K562 (cell line): ENCODE results near the gene CCL2. TPM values are rescaled to one million over a fixed set of nuclear protein-coding genes. Genes with fewer than 3 reads are reported as not detected.

Experiments
- BRF1 ChIP-seq: IDR thresholded peaks from 3 replicates; pipeline ENCODE4 v1.6.1; 2011; ENCODE audit warnings: borderline replicate concordance, mild to moderate bottlenecking; ENCODE audit not compliant: insufficient read length; ENCODE audit errors: extremely low read depth
- EWSR1 ChIP-seq: fragments of 450-650 bp; IDR thresholded peaks from 2 replicates; pipeline ENCODE4 v1.6.1; 2018; ENCODE audit warnings: borderline replicate concordance, mild to moderate bottlenecking, low read depth, moderate library complexity; ENCODE audit not compliant: partially characterized antibody
- GABPB1 ChIP-seq: sonication (generic); formaldehyde crosslinking; IDR thresholded peaks from 2 replicates; pipeline ENCODE4 v1.8.0; 2022; ENCODE audit warnings: mild to moderate bottlenecking, missing genetic modification reagents
- GATA2 ChIP-seq: sonication (generic); formaldehyde crosslinking; IDR thresholded peaks from 2 replicates; pipeline ENCODE4 v1.4.0; 2020; ENCODE audit warnings: mild to moderate bottlenecking, missing genetic modification reagents
- RAD21 ChIP-seq, 2 experiments: fragments of 250-450 bp in 1 of 2; fragments of 450-650 bp in 1 of 2; sonication (Bioruptor Pico) in 1 of 2; formaldehyde crosslinking in 1 of 2; IDR thresholded peaks in 1 of 2; conservative IDR thresholded peaks in 1 of 2; 2 replicates each; pipeline versions ENCODE4 v1.4.0 to v1.8.0; 2020 to 2022; ENCODE audit warnings: mild to moderate bottlenecking in 2 of 2, moderate library complexity in 1 of 2
- SUPT5H ChIP-seq: fragments of 450-650 bp; IDR thresholded peaks from 2 replicates; pipeline ENCODE4 v1.6.1; 2016
- TCF7L2 ChIP-seq: fragments of 150-350 bp; IDR thresholded peaks from 2 replicates; pipeline ENCODE4 v1.6.1; 2016; ENCODE audit warnings: low read depth, mild to moderate bottlenecking, low read length, moderate library complexity
- TEAD1 ChIP-seq, 2 experiments: fragments of 450-650 bp in 1 of 2; sonication (generic) in 1 of 2; formaldehyde crosslinking; IDR thresholded peaks; 2 replicates each; pipeline versions ENCODE4 v1.4.0 to v1.8.0; 2020 to 2022; ENCODE audit warnings: mild to moderate bottlenecking in 2 of 2, missing genetic modification reagents in 1 of 2
- polyA plus RNA-seq, 8 experiments: library from polyadenylated mRNA; depleted of rRNA in 4 of 8; stranded (reverse) in 5 of 8; unstranded in 3 of 8; fragments of >200 nt; fragmentation: Nextera tagmentation in 2 of 8; fragmentation: Illumina TruSeq in 1 of 8; extraction: Ambion mirVana in 2 of 8; extraction: Trizol in 1 of 8; gene quantifications; 2 replicates each; pipeline versions ENCODE4 v1.2.1 to v1.2.3, GENCODE V29; 2011 to 2014; ENCODE audit warnings: inconsistent platforms in 1 of 8, missing spikeins in 1 of 8
- total RNA-seq, 7 experiments: library from RNA; depleted of rRNA in 6 of 7; stranded (reverse); fragments of >200 nt in 6 of 7; fragmentation: Illumina TruSeq in 2 of 7; extraction: Trizol in 2 of 7; gene quantifications; 2 replicates each; pipeline versions ENCODE4 v1.2.1 to v1.2.3, GENCODE V29; 2011 to 2021; ENCODE audit warnings: low replicate concordance in 1 of 7
- TF ChIP-seq, protein P1 (sequence below): sonication (generic); formaldehyde crosslinking; IDR thresholded peaks from 2 replicates; pipeline ENCODE4 v1.8.0; 2022; ENCODE audit warnings: missing genetic modification reagents, mild to moderate bottlenecking, moderate library complexity, borderline replicate concordance
- TF ChIP-seq, protein P2 (sequence below): sonication (generic); formaldehyde crosslinking; IDR thresholded peaks from 2 replicates; pipeline ENCODE4 v1.9.0; 2022; ENCODE audit warnings: mild to moderate bottlenecking, missing genetic modification reagents

CCL2 gene
- total and polyA plus RNA-seq, 9 of the 15 experiments (the other 6 are each of a cell fraction or from before 2014, with no cell fraction given) = 0.54 to 5.4 (median 0.88) TPM

DNA sequence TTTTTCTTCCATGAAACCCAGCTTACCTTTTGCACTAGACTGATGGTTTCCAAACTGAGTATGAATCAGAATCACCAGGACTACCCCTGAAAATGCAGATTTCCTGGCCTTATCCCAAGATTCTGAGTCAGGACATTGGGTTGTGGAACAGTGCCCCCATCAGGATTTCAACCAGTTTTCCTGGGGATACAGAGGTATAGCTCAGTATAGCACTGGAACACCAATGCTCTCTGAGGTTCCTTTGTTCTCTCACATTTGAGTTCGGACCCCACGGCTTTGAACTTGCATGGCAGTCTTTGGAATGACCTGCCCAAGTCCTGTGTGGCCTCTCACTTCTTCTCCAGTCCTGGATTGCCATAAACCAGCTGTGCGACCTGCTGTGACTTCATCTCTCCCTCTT lies 51.4 kb downstream of the CCL2 start (continued):
- TF ChIP-seq, protein P1, sequence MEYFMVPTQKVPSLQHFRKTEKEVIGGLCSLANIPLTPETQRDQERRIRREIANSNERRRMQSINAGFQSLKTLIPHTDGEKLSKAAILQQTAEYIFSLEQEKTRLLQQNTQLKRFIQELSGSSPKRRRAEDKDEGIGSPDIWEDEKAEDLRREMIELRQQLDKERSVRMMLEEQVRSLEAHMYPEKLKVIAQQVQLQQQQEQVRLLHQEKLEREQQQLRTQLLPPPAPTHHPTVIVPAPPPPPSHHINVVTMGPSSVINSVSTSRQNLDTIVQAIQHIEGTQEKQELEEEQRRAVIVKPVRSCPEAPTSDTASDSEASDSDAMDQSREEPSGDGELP = no peak
- no peak for TF ChIP-seq GABPB1 (CRISPR knock-in tag)
- TF ChIP-seq GATA2 (CRISPR knock-in tag) = no peak
- TF ChIP-seq SUPT5H = no peak
- TF ChIP-seq RAD21 (CRISPR knock-in tag; conservative IDR thresholded peaks at IDR 0.05 in 1 of 2, IDR thresholded peaks at IDR 0.05 in 1 of 2) = peak; percentile 65 to 70
- TF ChIP-seq BRF1 = no peak
- TF ChIP-seq TCF7L2 = no peak
- TF ChIP-seq, protein P2, sequence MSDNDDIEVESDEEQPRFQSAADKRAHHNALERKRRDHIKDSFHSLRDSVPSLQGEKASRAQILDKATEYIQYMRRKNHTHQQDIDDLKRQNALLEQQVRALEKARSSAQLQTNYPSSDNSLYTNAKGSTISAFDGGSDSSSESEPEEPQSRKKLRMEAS (CRISPR knock-in tag) = no peak
- no peak for TF ChIP-seq TEAD1 (CRISPR knock-in tag; IDR thresholded peaks at IDR 0.05)
- no peak for TF ChIP-seq EWSR1

Other genes with a start within 250 kb of the CCL2 start
- gene CCL7, start 14.9 kb downstream of the CCL2 start, total RNA-seq (2014; rRNA removed) = not detected in 2 replicates
- gene CCL7, start 14.9 kb downstream of the CCL2 start, total RNA-seq (2014; rRNA removed; fragmentation: Illumina TruSeq; extraction: Trizol) = not detected in 2 replicates
- not detected in 2 replicates for gene CCL7, start 14.9 kb downstream of the CCL2 start, total RNA-seq (2015; rRNA removed; fragmentation: Illumina TruSeq; extraction: Trizol)
- not detected in 2 replicates for gene CCL7, start 14.9 kb downstream of the CCL2 start, total RNA-seq (2021)
- not detected in 2 replicates for gene CCL7, start 14.9 kb downstream of the CCL2 start, polyA plus RNA-seq (2011; rRNA removed)
- not detected in 2 replicates for gene CCL7, start 14.9 kb downstream of the CCL2 start, polyA plus RNA-seq (2014; fragmentation: Illumina TruSeq; extraction: Trizol)
- not detected for gene CCL7, start 14.9 kb downstream of the CCL2 start, polyA plus RNA-seq (2014; fragmentation: Nextera tagmentation; extraction: Ambion mirVana)
- not detected in 2 replicates for gene CCL7, start 14.9 kb downstream of the CCL2 start, polyA plus RNA-seq (2014; rRNA removed)
- gene CCL11, start 30.5 kb downstream of the CCL2 start, total RNA-seq (2014; rRNA removed) = not detected in 2 replicates
- not detected in 2 replicates for gene CCL11, start 30.5 kb downstream of the CCL2 start, total RNA-seq (2014; rRNA removed; fragmentation: Illumina TruSeq; extraction: Trizol)
- not detected in 2 replicates for gene CCL11, start 30.5 kb downstream of the CCL2 start, total RNA-seq (2015; rRNA removed; fragmentation: Illumina TruSeq; extraction: Trizol)
- gene CCL11, start 30.5 kb downstream of the CCL2 start, total RNA-seq (2021) = not detected in 2 replicates
- not detected in 2 replicates for gene CCL11, start 30.5 kb downstream of the CCL2 start, polyA plus RNA-seq (2011; rRNA removed)
- gene CCL11, start 30.5 kb downstream of the CCL2 start, polyA plus RNA-seq (2014; fragmentation: Illumina TruSeq; extraction: Trizol) = not detected in 2 replicates
- gene CCL11, start 30.5 kb downstream of the CCL2 start, polyA plus RNA-seq (2014; fragmentation: Nextera tagmentation; extraction: Ambion mirVana) = not detected
- not detected in 2 replicates for gene CCL11, start 30.5 kb downstream of the CCL2 start, polyA plus RNA-seq (2014; rRNA removed)
- gene CCL8, start 64.2 kb downstream of the CCL2 start, total RNA-seq (2014; rRNA removed) = not detected in 2 replicates
- not detected in 2 replicates for gene CCL8, start 64.2 kb downstream of the CCL2 start, total RNA-seq (2014; rRNA removed; fragmentation: Illumina TruSeq; extraction: Trizol)
- not detected in 2 replicates for gene CCL8, start 64.2 kb downstream of the CCL2 start, total RNA-seq (2015; rRNA removed; fragmentation: Illumina TruSeq; extraction: Trizol)
- gene CCL8, start 64.2 kb downstream of the CCL2 start, total RNA-seq (2021) = not detected in 2 replicates
- gene CCL8, start 64.2 kb downstream of the CCL2 start, polyA plus RNA-seq (2011; rRNA removed) = not detected in 2 replicates
- not detected in 2 replicates for gene CCL8, start 64.2 kb downstream of the CCL2 start, polyA plus RNA-seq (2014; fragmentation: Illumina TruSeq; extraction: Trizol)
- under 1 TPM in 1 of 2 experiments, not detected in 1; 0.06 TPM for gene CCL8, start 64.2 kb downstream of the CCL2 start, polyA plus RNA-seq (2014; fragmentation: Nextera tagmentation; extraction: Ambion mirVana)
- gene CCL8, start 64.2 kb downstream of the CCL2 start, polyA plus RNA-seq (2014; rRNA removed) = not detected in 2 replicates
- gene CCL13, start 101.2 kb downstream of the CCL2 start, total RNA-seq (2014; rRNA removed) = not detected in 2 replicates
- gene CCL13, start 101.2 kb downstream of the CCL2 start, total RNA-seq (2014; rRNA removed; fragmentation: Illumina TruSeq; extraction: Trizol) = not detected in 2 replicates
- not detected in 2 replicates for gene CCL13, start 101.2 kb downstream of the CCL2 start, total RNA-seq (2015; rRNA removed; fragmentation: Illumina TruSeq; extraction: Trizol)
- not detected in 2 replicates for gene CCL13, start 101.2 kb downstream of the CCL2 start, total RNA-seq (2021)
- not detected in 2 replicates for gene CCL13, start 101.2 kb downstream of the CCL2 start, polyA plus RNA-seq (2011; rRNA removed)
- gene CCL13, start 101.2 kb downstream of the CCL2 start, polyA plus RNA-seq (2014; fragmentation: Illumina TruSeq; extraction: Trizol) = not detected in 2 replicates
- not detected for gene CCL13, start 101.2 kb downstream of the CCL2 start, polyA plus RNA-seq (2014; fragmentation: Nextera tagmentation; extraction: Ambion mirVana)
- not detected in 2 replicates for gene CCL13, start 101.2 kb downstream of the CCL2 start, polyA plus RNA-seq (2014; rRNA removed)
- 0.29 TPM in 1 of 2 replicates, not detected in the other for gene CCL1, start 107.9 kb downstream of the CCL2 start, total RNA-seq (2014; rRNA removed)
- gene CCL1, start 107.9 kb downstream of the CCL2 start, total RNA-seq (2014; rRNA removed; fragmentation: Illumina TruSeq; extraction: Trizol) = not detected in 2 replicates
- not detected in 2 replicates for gene CCL1, start 107.9 kb downstream of the CCL2 start, total RNA-seq (2015; rRNA removed; fragmentation: Illumina TruSeq; extraction: Trizol)
- not detected in 2 replicates for gene CCL1, start 107.9 kb downstream of the CCL2 start, total RNA-seq (2021)
- gene CCL1, start 107.9 kb downstream of the CCL2 start, polyA plus RNA-seq (2011; rRNA removed) = not detected in 2 replicates
- gene CCL1, start 107.9 kb downstream of the CCL2 start, polyA plus RNA-seq (2014; fragmentation: Illumina TruSeq; extraction: Trizol) = not detected in 2 replicates
- under 1 TPM in 1 of 2 experiments, not detected in 1; 0.45 TPM for gene CCL1, start 107.9 kb downstream of the CCL2 start, polyA plus RNA-seq (2014; fragmentation: Nextera tagmentation; extraction: Ambion mirVana)
- gene CCL1, start 107.9 kb downstream of the CCL2 start, polyA plus RNA-seq (2014; rRNA removed) = not detected in 2 replicates